ENCODE measurements around the gene MAPK8. TPM values are rescaled to one million over a fixed set of nuclear protein-coding genes. Genes with fewer than 3 reads are reported as not detected.
"Not testable (repeated sequence)": the region's sequence is repeated elsewhere in the genome, so short reads cannot be mapped to it uniquely, and the experiment has no call there.

The MAPK8 gene
- total and polyA plus RNA-seq, 5 donors = 9.4 to 35.5 (median 33.6) TPM

DNA sequence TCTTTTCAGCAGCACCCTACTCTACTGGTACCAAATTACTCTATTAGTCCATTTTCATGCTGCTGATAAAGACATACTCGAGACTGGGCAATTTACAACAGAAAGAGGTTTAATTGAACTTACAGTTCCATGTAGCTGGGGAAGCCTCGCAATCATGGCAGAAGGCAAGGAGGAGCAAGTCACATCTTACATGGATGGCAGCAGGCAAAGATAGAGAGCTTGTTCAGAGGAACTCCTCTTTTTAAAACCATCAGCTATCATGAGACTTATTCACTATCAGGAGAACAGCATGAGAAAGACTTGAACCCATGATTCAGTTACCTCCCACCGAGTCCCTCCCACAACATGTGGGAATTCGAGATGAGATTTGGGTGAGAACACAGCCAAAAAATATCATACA, 24.8 kb upstream of the MAPK8 start:
- H3K9me3 ChIP-seq (ENCODE audit: control insufficient read depth, low read length); H3K4me3 ChIP-seq (ENCODE audit: low read length); intact Hi-C loops (cut with DNase I); ATAC-seq; H3K27ac ChIP-seq (ENCODE audit: low read length); H3K27me3 ChIP-seq (ENCODE audit: control insufficient read depth, insufficient read depth); DNase-seq; H3K4me1 ChIP-seq (ENCODE audit: control insufficient read depth, insufficient read depth, low read length): not testable (repeated sequence)
- WGBS = 73% methylated on average over 4 of the region's 4 CpGs

GRCh38 chr10:48282829-48283228, 23.6 kb upstream of the MAPK8 start:
- DNase-seq = no peak
- H3K9me3 ChIP-seq (ENCODE audit: control insufficient read depth, low read length) = peaks cover 3% of the 10 kb centered on the region
- ATAC-seq = no peak
- H3K4me1 ChIP-seq (ENCODE audit: control insufficient read depth, insufficient read depth, low read length) = no peaks in the 10 kb centered on the region
- intact Hi-C loops (cut with DNase I) = no loop called here
- H3K27ac ChIP-seq (ENCODE audit: low read length) = no peak overlapping the region
- no peak overlapping the region for H3K4me3 ChIP-seq (ENCODE audit: low read length)
- no peaks in the 10 kb centered on the region for H3K27me3 ChIP-seq (ENCODE audit: control insufficient read depth, insufficient read depth)

GRCh38 chr10:48284002-48284546, 22.4 kb upstream of the MAPK8 start:
- WGBS = 85% methylated on average over 2 of the region's 2 CpGs

DNA sequence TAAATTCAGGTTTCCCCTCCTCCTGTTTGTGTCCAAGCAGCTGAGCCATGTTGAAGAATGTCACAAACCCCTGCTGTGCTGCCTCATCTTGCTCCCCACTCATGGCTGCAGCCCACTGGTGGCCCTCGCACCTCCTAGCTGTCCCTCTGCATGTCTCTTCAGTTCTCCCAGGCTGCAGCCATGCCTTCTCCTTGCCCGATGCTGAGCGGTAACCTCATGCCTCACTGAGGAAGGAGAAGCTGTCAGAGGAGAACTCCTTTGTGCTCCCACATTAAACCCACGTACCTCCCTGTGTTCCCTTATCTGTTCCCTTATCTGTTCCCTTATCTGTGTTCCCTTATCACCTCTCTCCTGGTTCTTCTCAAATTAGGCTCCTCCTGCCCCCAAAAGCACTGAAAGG, 21.7 kb upstream of the MAPK8 start:
- DNase-seq = no peak
- Histone ChIP-seq H3K9me3 (ENCODE audit: control insufficient read depth, low read length) (peaks cover 3% of the 10 kb centered on the region), H3K27me3 (ENCODE audit: control insufficient read depth, insufficient read depth) (no peaks in the 10 kb centered on the region), H3K27ac (ENCODE audit: low read length) (no peak overlapping the region), H3K4me3 (ENCODE audit: low read length) (no peak overlapping the region), H3K4me1 (ENCODE audit: control insufficient read depth, insufficient read depth, low read length) (peaks cover 2% of the 10 kb centered on the region)
- WGBS = 54% methylated on average over 4 of the region's 4 CpGs
- intact Hi-C loops (cut with DNase I) = no loop called here
- no peak for ATAC-seq

More at GRCh38 chr10:48284002-48284546, 22.4 kb upstream of the MAPK8 start:
- no peak for DNase-seq
- H3K27me3 ChIP-seq (ENCODE audit: control insufficient read depth, insufficient read depth) = no peaks in the 10 kb centered on the region
- peaks cover 3% of the 10 kb centered on the region for H3K9me3 ChIP-seq (ENCODE audit: control insufficient read depth, low read length)
- no peak for ATAC-seq
- no peak overlapping the region for H3K4me3 ChIP-seq (ENCODE audit: low read length)
- no peak overlapping the region for H3K27ac ChIP-seq (ENCODE audit: low read length)
- H3K4me1 ChIP-seq (ENCODE audit: control insufficient read depth, insufficient read depth, low read length) = peaks cover 2% of the 10 kb centered on the region
- intact Hi-C loops (cut with DNase I) = no loop called here

- DNase-seq = no peak
- ATAC-seq = no peak
- H3K9me3 ChIP-seq (ENCODE audit: control insufficient read depth, low read length) = peaks cover 3% of the 10 kb centered on the region
- H3K27me3 ChIP-seq (ENCODE audit: control insufficient read depth, insufficient read depth) = no peaks in the 10 kb centered on the region
- H3K4me3 ChIP-seq (ENCODE audit: low read length) = no peak overlapping the region
- H3K4me1 ChIP-seq (ENCODE audit: control insufficient read depth, insufficient read depth, low read length) = peaks cover 2% of the 10 kb centered on the region
- WGBS = 43% methylated on average over 5 of the region's 5 CpGs
- intact Hi-C loops (cut with DNase I) = no loop called here
- H3K27ac ChIP-seq (ENCODE audit: low read length) = no peak overlapping the region
These were observed 20.8 kb upstream of the MAPK8 start for GRCh38 chr10:48285710-48286109.

DNA sequence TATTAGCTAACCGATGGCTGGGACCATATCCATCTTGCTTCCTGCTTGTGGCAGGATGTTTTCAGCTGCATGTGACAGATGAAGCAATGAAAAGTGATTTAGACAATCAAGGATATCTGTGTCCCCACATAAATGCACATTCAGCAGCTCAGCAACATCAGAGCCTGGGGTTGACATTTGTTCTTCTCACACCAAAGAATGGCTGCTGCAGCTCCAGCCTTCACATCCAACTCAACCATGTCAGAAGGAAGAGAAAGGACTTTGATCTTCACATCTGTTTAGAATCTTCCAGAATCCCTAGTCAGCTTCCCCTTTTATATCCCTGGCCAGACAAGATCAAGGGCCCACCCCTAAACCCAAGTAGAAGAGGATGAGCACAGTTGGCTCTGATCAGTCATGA, 20.1 kb upstream of the MAPK8 start:
- no peak for ATAC-seq
- Histone ChIP-seq H3K9me3 (ENCODE audit: control insufficient read depth, low read length) (peaks cover 3% of the 10 kb centered on the region), H3K27ac (ENCODE audit: low read length) (no peak overlapping the region), H3K4me3 (ENCODE audit: low read length) (no peak overlapping the region), H3K27me3 (ENCODE audit: control insufficient read depth, insufficient read depth) (no peaks in the 10 kb centered on the region), H3K4me1 (ENCODE audit: control insufficient read depth, insufficient read depth, low read length) (peaks cover 2% of the 10 kb centered on the region)
- intact Hi-C loops (cut with DNase I) = no loop called here
- DNase-seq = no peak
- WGBS = 76% methylated on average over 1 of the region's 1 CpG

DNA sequence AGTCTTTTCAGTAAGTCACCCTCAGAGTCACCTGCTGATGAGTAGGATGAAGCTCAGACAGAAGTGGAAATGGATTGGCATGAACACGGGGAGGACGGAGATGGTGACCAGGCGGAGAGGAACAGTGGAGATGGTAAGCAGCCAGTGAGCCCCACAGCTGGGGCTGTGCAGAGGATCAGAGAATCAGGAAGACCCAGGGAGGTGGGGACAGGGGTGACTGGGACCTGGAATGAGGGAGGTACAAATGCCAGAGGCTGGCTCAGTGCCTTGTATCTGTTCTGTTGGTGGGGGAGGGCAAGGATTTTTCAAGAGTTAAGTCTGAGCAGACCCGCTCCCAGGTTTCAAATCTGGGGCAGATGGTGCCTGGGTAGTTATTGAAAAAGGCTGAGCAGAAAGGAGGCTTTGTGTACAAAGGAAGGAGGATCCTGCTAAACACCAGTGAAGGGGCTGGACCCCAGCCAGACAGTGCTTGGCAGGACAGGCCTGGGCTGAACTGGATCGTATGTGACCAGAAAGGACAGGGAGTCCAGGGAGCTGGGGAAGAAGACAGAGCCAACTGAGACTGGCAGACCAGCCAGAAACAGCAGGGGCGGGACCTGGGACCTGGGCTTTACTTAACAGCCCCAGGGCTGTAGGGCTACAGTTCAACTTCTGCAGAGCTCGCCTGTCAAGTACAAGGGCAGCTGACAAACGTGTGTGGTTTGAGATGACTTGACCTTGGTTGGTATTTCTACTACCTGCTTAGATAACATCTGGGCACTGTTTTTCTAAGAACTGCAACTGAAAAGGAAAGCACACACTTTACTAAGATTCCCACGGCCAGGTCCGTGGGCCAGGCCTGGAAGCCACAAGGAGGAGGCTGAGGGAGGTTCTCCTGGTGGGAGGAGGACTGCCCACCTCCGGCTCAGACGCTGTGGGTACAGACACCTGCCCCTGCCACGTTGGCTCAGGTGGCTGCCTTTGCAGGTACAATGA, 18.8 kb upstream of the MAPK8 start:
- peak; percentile 32 to 80 (median 76) for DNase-seq
- peak; percentile 25 to 57 for ATAC-seq
- Histone ChIP-seq H3K27me3 (ENCODE audit: control insufficient read depth, insufficient read depth) (no peaks in the 10 kb centered on the region), H3K4me3 (ENCODE audit: low read length) (no peak overlapping the region), H3K4me1 (ENCODE audit: control insufficient read depth, insufficient read depth, low read length) (peaks cover 2% of the 10 kb centered on the region), H3K27ac (ENCODE audit: low read length) (no peak overlapping the region), H3K9me3 (ENCODE audit: control insufficient read depth, low read length) (peaks cover 3% of the 10 kb centered on the region)
- intact Hi-C loops (cut with DNase I) = no loop called here
- WGBS = 65% methylated on average over 13 of the region's 13 CpGs

- no peak overlapping the region for H3K27ac ChIP-seq (ENCODE audit: low read length)
- peaks cover 3% of the 10 kb centered on the region for H3K9me3 ChIP-seq (ENCODE audit: control insufficient read depth, low read length)
- H3K4me3 ChIP-seq (ENCODE audit: low read length) = no peak overlapping the region
- peaks cover 2% of the 10 kb centered on the region for H3K4me1 ChIP-seq (ENCODE audit: control insufficient read depth, insufficient read depth, low read length)
- intact Hi-C loops (cut with DNase I) = no loop called here
- 88% methylated on average over 7 of the region's 7 CpGs for WGBS
- ATAC-seq (no peak), DNase-seq (no peak)
- H3K27me3 ChIP-seq (ENCODE audit: control insufficient read depth, insufficient read depth) = no peaks in the 10 kb centered on the region
These were observed 17.8 kb upstream of the MAPK8 start for GRCh38 chr10:48288661-48289060.

GRCh38 chr10:48289501-48290238, 16.8 kb upstream of the MAPK8 start:
- peaks cover 2% of the 10 kb centered on the region for H3K4me1 ChIP-seq (ENCODE audit: control insufficient read depth, insufficient read depth, low read length)
- ATAC-seq (peak; percentile 52 to 68), DNase-seq (peak; percentile 54 to 86 (median 77))
- no peak overlapping the region for H3K4me3 ChIP-seq (ENCODE audit: low read length)
- no peaks in the 10 kb centered on the region for H3K9me3 ChIP-seq (ENCODE audit: control insufficient read depth, low read length)
- no peak overlapping the region for H3K27ac ChIP-seq (ENCODE audit: low read length)
- intact Hi-C loops (cut with DNase I) = no loop called here
- 22% methylated on average over 9 of the region's 9 CpGs for WGBS
- H3K27me3 ChIP-seq (ENCODE audit: control insufficient read depth, insufficient read depth) = no peaks in the 10 kb centered on the region

GRCh38 chr10:48290286-48290685, 16.2 kb upstream of the MAPK8 start:
- H3K4me1 ChIP-seq (ENCODE audit: control insufficient read depth, insufficient read depth, low read length) = peaks cover 2% of the 10 kb centered on the region
- H3K9me3 ChIP-seq (ENCODE audit: control insufficient read depth, low read length) = no peaks in the 10 kb centered on the region
- H3K4me3 ChIP-seq (ENCODE audit: low read length) = no peak overlapping the region
- H3K27ac ChIP-seq (ENCODE audit: low read length) = no peak overlapping the region
- DNase-seq = no peak
- intact Hi-C loops (cut with DNase I) = no loop called here
- no peaks in the 10 kb centered on the region for H3K27me3 ChIP-seq (ENCODE audit: control insufficient read depth, insufficient read depth)
- no peak for ATAC-seq
- WGBS = 93% methylated on average over 9 of the region's 9 CpGs

DNA sequence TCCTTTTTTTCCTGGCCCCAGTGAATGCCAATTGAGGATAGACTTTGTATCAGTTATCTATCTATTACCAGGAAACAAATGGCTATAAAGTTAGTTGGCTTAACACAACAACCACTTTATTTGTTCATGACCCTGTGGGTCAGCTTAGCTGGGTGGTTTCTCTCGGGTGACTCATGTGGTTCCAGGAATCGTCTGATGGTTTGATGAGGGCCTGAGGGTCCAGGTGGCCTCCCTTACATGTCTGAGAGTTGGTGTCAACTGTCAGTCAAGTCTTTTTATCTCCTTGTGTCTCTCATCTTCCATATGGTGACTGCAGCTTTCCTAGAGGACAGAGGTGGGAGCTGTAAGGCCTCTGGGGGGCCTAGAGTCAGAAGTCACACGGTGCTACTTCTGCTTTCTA, 15.3 kb upstream of the MAPK8 start:
- no peak for ATAC-seq
- DNase-seq = no peak
- WGBS = 69% methylated on average over 3 of the region's 3 CpGs
- H3K4me3 ChIP-seq (ENCODE audit: low read length) = no peak overlapping the region
- H3K4me1 ChIP-seq (ENCODE audit: control insufficient read depth, insufficient read depth, low read length) = peaks cover 2% of the 10 kb centered on the region
- H3K27ac ChIP-seq (ENCODE audit: low read length) = no peak overlapping the region
- intact Hi-C loops (cut with DNase I) = no loop called here
- H3K27me3 ChIP-seq (ENCODE audit: control insufficient read depth, insufficient read depth) = no peaks in the 10 kb centered on the region
- no peaks in the 10 kb centered on the region for H3K9me3 ChIP-seq (ENCODE audit: control insufficient read depth, low read length)
